Transverse colon (tissue), 4 donors: ENCODE results near the gene PNCK. TPM values are rescaled to one million over a fixed set of nuclear protein-coding genes. Genes with fewer than 3 reads are reported as not detected.
A peak's percentile ranks its signal among the peaks of the same experiment; 100 is the strongest.

Source experiments
- DNase-seq: peaks from one replicate; pipeline ENCODE4 v3.0.0-alpha.2; 2019
- H3K27ac ChIP-seq, 4 donors: fragments of 200-600 bp; sonication (generic); 2 replicates each; pipeline ENCODE4 v1.5.1; 2016 to 2018; ENCODE audit warnings: inconsistent platforms in 4 of 4
- H3K27me3 ChIP-seq: fragments of 200-600 bp; sonication (generic); 2 replicates; pipeline ENCODE4 v1.5.1; 2017; ENCODE audit warnings: inconsistent platforms
- H3K36me3 ChIP-seq, 4 donors: fragments of 200-600 bp; sonication (generic); 2 replicates each; pipeline ENCODE4 v1.5.1; 2017 to 2019; ENCODE audit warnings: inconsistent platforms in 4 of 4
- H3K4me1 ChIP-seq, 4 donors: fragments of 200-600 bp; sonication (generic); 2 replicates each; pipeline ENCODE4 v1.5.1; 2017 to 2020; ENCODE audit warnings: inconsistent platforms in 4 of 4
- H3K4me3 ChIP-seq, 4 donors: fragments of 200-600 bp; sonication (generic); 1 replicate in 1 of 4; 2 replicates in 3 of 4; pipeline versions ENCODE4 v1.5.1 to v1.6.1; 2017 to 2019; ENCODE audit warnings: inconsistent platforms in 4 of 4
- H3K9me3 ChIP-seq, 2 donors: fragments of 200-600 bp; sonication (generic); 2 replicates each; pipeline ENCODE4 v1.5.1; 2017 to 2019; ENCODE audit warnings: inconsistent platforms in 2 of 2
- CTCF ChIP-seq, 5 experiments: fragments of 200-600 bp in 3 of 5; fragments of 450-650 bp in 2 of 5; sonication (generic) in 3 of 5; IDR thresholded peaks; 1 replicate in 2 of 5; 2 replicates in 3 of 5; pipeline ENCODE4 v1.5.1; 2016 to 2017; ENCODE audit warnings: antibody characterized with exemption in 5 of 5, inconsistent platforms in 3 of 5, mild to moderate bottlenecking in 2 of 5, moderate library complexity in 1 of 5
- EP300 ChIP-seq: sonication (generic); formaldehyde crosslinking; IDR thresholded peaks from one replicate; pipeline ENCODE4 v1.6.1; 2017; ENCODE audit warnings: antibody characterized with exemption, low read depth
- POLR2A ChIP-seq: fragments of 450-650 bp; IDR thresholded peaks from one replicate; pipeline ENCODE4 v1.6.1; 2016; ENCODE audit warnings: antibody characterized with exemption, mild to moderate bottlenecking, moderate library complexity
- POLR2AphosphoS5 ChIP-seq, 3 donors: sonication (generic); formaldehyde crosslinking; IDR thresholded peaks; one replicate each; pipeline ENCODE4 v1.6.1; 2016; ENCODE audit warnings: antibody characterized with exemption in 3 of 3
- WGBS, 2 donors: methylation state at CpG; one replicate each; pipeline ENCODE4 v1.1.5; 2018; ENCODE audit warnings: low coverage in 1 of 2; 5-methylcytosine and 5-hydroxymethylcytosine counted together
- in situ Hi-C, 4 donors: fragments of 200-750 bp; cut with MboI; loops; one replicate each; pipeline versions ENCODE4 v1.15.0 to v1.15.1; 2017; ENCODE audit warnings: low sequenced_read_pairs in 3 of 4, low pct_ligation_motif_present in 1 of 4, low pct_unique_long_range_greater_than_20kb in 1 of 4
- intact Hi-C: fragments of 100-400 bp; cut with DNase I; formaldehyde crosslinking; loops from one replicate; pipeline ENCODE4 v1.15.1; 2023; ENCODE audit warnings: low total_unique reads
- total RNA-seq, 4 donors: library from RNA; depleted of rRNA; stranded (reverse); fragments of >200 nt; gene quantifications; one replicate each; pipeline ENCODE4 v1.1.0, GENCODE V29; 2016

Gene PNCK
- total RNA-seq, 4 donors from 2014 or later: 6.5 to 74.4 (median 7.9) TPM; not detected in 1

- in situ Hi-C loops: loop anchor here (25.0 kb wide), 2 partner anchors 110 to 710 kb away; no protein-coding TSS in a partner anchor
- intact Hi-C loops: no loop called here
- TF ChIP-seq CTCF (IDR thresholded peaks at IDR 0.05) (no peak), EP300 (no peak), POLR2AphosphoS5 (IDR thresholded peaks at IDR 0.05) (no peak), POLR2A (no peak)
- Histone ChIP-seq H3K27ac (peak overlapping the region in 3 of 4 donors; percentile 9 to 60 (median 49)), H3K4me3 (peak overlapping the region in 1 of 4 donors; percentile 23), H3K27me3 (peaks cover 30% of the 10 kb centered on the region), H3K36me3 (no peaks in the 10 kb centered on the region), H3K9me3 (no peaks in the 10 kb centered on the region), H3K4me1 (peaks cover 0 to 2% (median 0%) of the 10 kb centered on the region in 4 donors)
- DNase-seq: no peak
- WGBS, 2 donors: 61% methylated on average over 50 of the region's 53 CpGs; no CpG with 5 or more reads in 1 of the 2 donors
These were observed 834 bp downstream of the PNCK start for GRCh38 chrX:153672531-153673427.

GRCh38 chrX:153671589-153672530 lies 1.8 kb downstream of the PNCK start:
- DNase-seq: no peak
- Histone ChIP-seq H3K27me3 (peaks cover 30% of the 10 kb centered on the region), H3K9me3 (no peaks in the 10 kb centered on the region), H3K4me3 (no peak overlapping the region), H3K36me3 (no peaks in the 10 kb centered on the region), H3K27ac (peak overlapping the region in 2 of 4 donors; percentile 49 to 60), H3K4me1 (peaks cover 0 to 2% (median 0%) of the 10 kb centered on the region in 4 donors)
- intact Hi-C loops: no loop called here
- TF ChIP-seq POLR2AphosphoS5 (IDR thresholded peaks at IDR 0.05) (no peak), POLR2A (no peak), EP300 (no peak), CTCF (IDR thresholded peaks at IDR 0.05) (no peak)
- in situ Hi-C loops: loop anchor here (25.0 kb wide), 2 partner anchors 110 to 710 kb away; no protein-coding TSS in a partner anchor
- WGBS, 2 donors: 84% methylated on average over 26 of the region's 27 CpGs; no CpG with 5 or more reads in 1 of the 2 donors

GRCh38 chrX:153670748-153671588 lies 2.6 kb downstream of the PNCK start:
- 87% methylated on average over 20 of the region's 23 CpGs; no CpG with 5 or more reads in 1 of the 2 donors for WGBS, 2 donors
- H3K27ac ChIP-seq: no peak overlapping the region
- peaks cover 0 to 2% (median 0%) of the 10 kb centered on the region in 4 donors for H3K4me1 ChIP-seq
- no peak overlapping the region for H3K4me3 ChIP-seq
- H3K36me3 ChIP-seq: no peaks in the 10 kb centered on the region
- in situ Hi-C loops (loop anchor here (25.0 kb wide), 2 partner anchors 109 to 709 kb away; no protein-coding TSS in a partner anchor), intact Hi-C loops (no loop called here)
- peaks cover 30% of the 10 kb centered on the region for H3K27me3 ChIP-seq
- H3K9me3 ChIP-seq: no peaks in the 10 kb centered on the region
- no peak for DNase-seq
- no peak for TF ChIP-seq POLR2A
- TF ChIP-seq CTCF (IDR thresholded peaks at IDR 0.05): no peak
- no peak for TF ChIP-seq POLR2AphosphoS5 (IDR thresholded peaks at IDR 0.05)
- TF ChIP-seq EP300: no peak
